Measurements from ENCODE around the gene CDHR1. TPM values are rescaled to one million over a fixed set of nuclear protein-coding genes. Genes with fewer than 3 reads are reported as not detected.

The CDHR1 gene
- total RNA-seq, 1 donor from 2014 or later: 19.8 TPM

DNA sequence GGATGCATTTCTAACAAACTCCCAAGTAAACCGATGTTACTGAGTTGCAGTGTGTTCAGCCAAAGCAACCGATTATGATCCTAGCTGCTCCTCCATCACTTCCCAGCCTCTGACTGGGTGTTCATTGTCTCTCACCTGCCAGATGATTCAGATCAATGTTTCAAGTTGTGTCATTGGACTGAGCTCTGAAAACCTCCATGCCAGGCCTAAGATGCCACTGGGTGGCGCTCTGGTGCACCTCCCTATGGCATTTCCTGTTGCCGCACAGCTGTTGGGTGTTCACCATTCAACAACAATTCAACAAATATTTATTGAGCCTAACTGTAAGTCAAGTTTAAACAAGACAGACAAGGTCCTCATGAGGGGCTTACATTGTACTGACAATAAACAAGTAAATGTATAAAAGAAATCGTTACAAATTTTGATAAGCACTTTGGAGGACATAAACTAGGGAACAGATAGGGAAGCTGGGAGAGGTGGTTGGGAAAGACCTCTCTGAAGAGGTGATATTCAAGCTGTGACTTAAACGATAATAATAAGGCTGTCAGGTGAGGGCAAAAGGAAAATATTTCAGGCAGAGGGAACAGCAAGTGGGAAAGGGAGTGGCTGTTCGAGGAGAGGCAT lies 73.3 kb downstream of the CDHR1 start:
- H3K9me3 Mint-ChIP-seq: no peaks in the 10 kb centered on the region

DNA sequence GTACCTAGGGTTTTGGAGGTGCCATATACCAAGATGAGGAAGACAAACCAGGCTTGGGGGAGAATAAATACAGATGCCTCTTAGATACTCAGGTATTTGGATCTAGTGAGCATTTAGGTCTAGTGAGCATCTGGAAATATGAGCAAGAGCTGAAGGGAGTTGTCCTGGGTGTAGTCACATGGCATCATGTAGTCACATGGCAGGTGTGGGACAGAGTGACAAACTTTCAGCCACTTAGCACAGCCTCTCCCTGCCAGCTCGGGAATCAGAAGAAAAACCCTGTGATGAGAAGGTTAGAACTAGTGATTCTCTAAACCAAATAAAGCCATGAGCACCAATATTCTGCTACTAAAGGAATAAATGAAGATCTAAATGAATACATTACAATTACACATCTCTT lies 74.8 kb downstream of the CDHR1 start:
- no peak overlapping the region for H3K4me3 Mint-ChIP-seq
- TF ChIP-seq, protein P1, sequence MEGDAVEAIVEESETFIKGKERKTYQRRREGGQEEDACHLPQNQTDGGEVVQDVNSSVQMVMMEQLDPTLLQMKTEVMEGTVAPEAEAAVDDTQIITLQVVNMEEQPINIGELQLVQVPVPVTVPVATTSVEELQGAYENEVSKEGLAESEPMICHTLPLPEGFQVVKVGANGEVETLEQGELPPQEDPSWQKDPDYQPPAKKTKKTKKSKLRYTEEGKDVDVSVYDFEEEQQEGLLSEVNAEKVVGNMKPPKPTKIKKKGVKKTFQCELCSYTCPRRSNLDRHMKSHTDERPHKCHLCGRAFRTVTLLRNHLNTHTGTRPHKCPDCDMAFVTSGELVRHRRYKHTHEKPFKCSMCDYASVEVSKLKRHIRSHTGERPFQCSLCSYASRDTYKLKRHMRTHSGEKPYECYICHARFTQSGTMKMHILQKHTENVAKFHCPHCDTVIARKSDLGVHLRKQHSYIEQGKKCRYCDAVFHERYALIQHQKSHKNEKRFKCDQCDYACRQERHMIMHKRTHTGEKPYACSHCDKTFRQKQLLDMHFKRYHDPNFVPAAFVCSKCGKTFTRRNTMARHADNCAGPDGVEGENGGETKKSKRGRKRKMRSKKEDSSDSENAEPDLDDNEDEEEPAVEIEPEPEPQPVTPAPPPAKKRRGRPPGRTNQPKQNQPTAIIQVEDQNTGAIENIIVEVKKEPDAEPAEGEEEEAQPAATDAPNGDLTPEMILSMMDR (conservative IDR thresholded peaks at IDR 0.05): no peak
- H3K36me3 Mint-ChIP-seq (ENCODE audit: low read depth): no peaks in the 10 kb centered on the region
- no peak overlapping the region for H3K27ac Mint-ChIP-seq (ENCODE audit: unreplicated experiment)
- H3K4me1 Mint-ChIP-seq: peaks cover 6% of the 10 kb centered on the region
- peaks cover 15% of the 10 kb centered on the region for H3K27me3 Mint-ChIP-seq (ENCODE audit: low read depth)
- no peak for DNase-seq (ENCODE audit: low read depth, low spot score)
- H3K9me3 Mint-ChIP-seq: no peaks in the 10 kb centered on the region

More for the DNA sequence above, 73.3 kb downstream of the CDHR1 start:
- H3K4me3 Mint-ChIP-seq: no peak overlapping the region
- no peak overlapping the region for H3K27ac Mint-ChIP-seq (ENCODE audit: unreplicated experiment)
- TF ChIP-seq, protein P1 (conservative IDR thresholded peaks at IDR 0.05): peak; percentile 63
- peaks cover 6% of the 10 kb centered on the region for H3K4me1 Mint-ChIP-seq
- no peaks in the 10 kb centered on the region for H3K36me3 Mint-ChIP-seq (ENCODE audit: low read depth)
- peak; percentile 42 for DNase-seq (ENCODE audit: low read depth, low spot score)
- peaks cover 24% of the 10 kb centered on the region for H3K27me3 Mint-ChIP-seq (ENCODE audit: low read depth)

Other genes with a start within 250 kb of the CDHR1 start
- gene GHITM, start 55.0 kb upstream of the CDHR1 start, total RNA-seq: 104 and 105 TPM in 2 replicates
- gene GPR15LG, start 20.7 kb upstream of the CDHR1 start, total RNA-seq: not detected in 2 replicates
- not detected in 2 replicates for gene LRIT2, start 31.0 kb downstream of the CDHR1 start, total RNA-seq
- not detected in 2 replicates for gene LRIT1, start 47.0 kb downstream of the CDHR1 start, total RNA-seq
- 0.23 TPM in 1 of 2 replicates, not detected in the other for gene RGR, start 50.5 kb downstream of the CDHR1 start, total RNA-seq
- gene CCSER2, start 134.1 kb downstream of the CDHR1 start, total RNA-seq: 37.5 and 47.4 TPM in 2 replicates